Right lobe of liver (tissue), 6 donors: Measurements from ENCODE around the gene ALG3. TPM values are rescaled to one million over a fixed set of nuclear protein-coding genes. Genes with fewer than 3 reads are reported as not detected.

Experiments
- ATAC-seq, 4 donors: fragments of 200-7000 bp; cut with Tn5 transposase; one replicate each; pipeline ENCODE4 v1.9.1; 2020; ENCODE audit warnings: mild to moderate bottlenecking in 4 of 4, moderate library complexity in 4 of 4
- DNase-seq, 3 donors: peaks; one replicate each; pipeline ENCODE4 v3.0.0-alpha.2; 2020
- H3K27ac ChIP-seq, 3 donors: fragments of 200-600 bp; one replicate each; pipeline ENCODE4 v1.8.0; 2022
- H3K27me3 ChIP-seq, 2 donors: fragments of 200-600 bp; one replicate each; pipeline ENCODE4 v1.8.0; 2022
- H3K36me3 ChIP-seq, 4 donors: fragments of 200-600 bp; sonication (generic) in 1 of 4; one replicate each; pipeline versions ENCODE4 v1.5.1 to v1.8.0; 2017 to 2022; ENCODE audit warnings: control low read depth in 1 of 4
- H3K4me1 ChIP-seq, 4 donors: fragments of 200-600 bp; sonication (generic) in 1 of 4; one replicate each; pipeline versions ENCODE4 v1.5.1 to v1.8.0; 2017 to 2022; ENCODE audit warnings: control low read depth in 1 of 4
- H3K4me3 ChIP-seq, 3 donors: fragments of 200-600 bp; one replicate each; pipeline ENCODE4 v1.8.0; 2022
- H3K9me3 ChIP-seq, 4 donors: fragments of 200-600 bp; sonication (generic) in 1 of 4; one replicate each; pipeline versions ENCODE4 v1.5.1 to v1.8.0; 2017 to 2022; ENCODE audit warnings: control low read depth in 1 of 4
- CTCF ChIP-seq, 4 donors: fragments of 200-600 bp in 3 of 4; fragments of 450-650 bp in 1 of 4; IDR thresholded peaks; one replicate each; pipeline versions ENCODE4 v1.5.1 to v1.8.0; 2016 to 2022; ENCODE audit warnings: antibody characterized with exemption in 4 of 4, mild to moderate bottlenecking in 2 of 4
- POLR2A ChIP-seq: fragments of 450-650 bp; IDR thresholded peaks from one replicate; pipeline ENCODE4 v1.6.1; 2017; ENCODE audit warnings: antibody characterized with exemption, mild to moderate bottlenecking
- WGBS: methylation state at CpG from one replicate; pipeline ENCODE4 v1.1.6; 2018; ENCODE audit warnings: low coverage, low lambda C conversion rate; ENCODE audit not compliant: insufficient coverage; ENCODE audit errors: missing lambda C conversion rate; 5-methylcytosine and 5-hydroxymethylcytosine counted together
- intact Hi-C, 2 donors: fragments of 100-400 bp; cut with DNase I; formaldehyde crosslinking; loops; one replicate each; pipeline versions ENCODE4 v1.11.2 to v1.14.1; 2022
- total RNA-seq, 6 experiments: library from RNA; depleted of rRNA in 2 of 6; stranded (reverse); fragments of >200 nt in 2 of 6; fragmentation: NEBNext Ultra II Directional in 3 of 6; extraction: Animal tissue kit (Norgen Biotek cat#: 25700) in 3 of 6; gene quantifications; one replicate each; pipeline versions ENCODE4 v1.1.0 to v1.2.4, GENCODE V29; 2016 to 2023
- donor health status: DM: no; HTN: yes; CAD: no.
- donor health status: DM: no; HTN: no; CAD: no.
- donor health status: DM: no; HTN: no; CAD: no.
- donor health status: DM: no; HTN: yes; CAD: no.
- donor health status: DM: no; HTN: yes; CAD: no.

The ALG3 gene
- total RNA-seq, 6 experiments from 2014 or later: 29.3 to 130 (median 35.5) TPM

DNA sequence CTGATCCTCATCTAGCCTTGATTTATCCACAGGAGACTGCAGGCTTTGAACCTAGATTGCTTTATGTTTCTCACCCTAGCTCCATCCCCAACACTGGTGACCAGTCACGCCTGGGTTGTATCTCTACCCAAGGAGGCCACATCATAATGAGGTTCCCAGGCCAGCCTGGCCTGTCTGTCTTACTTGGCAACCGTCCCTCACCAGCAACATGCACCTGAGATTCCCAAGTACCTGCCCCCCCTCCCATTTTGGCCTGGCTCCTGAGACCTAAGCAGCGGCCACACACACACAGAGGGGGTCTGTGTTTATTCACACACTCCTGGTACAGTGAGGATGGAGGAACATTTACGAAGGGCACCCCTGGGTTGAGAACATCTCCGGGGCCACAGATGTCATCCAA, 10.2 kb upstream of the ALG3 start:
- DNase-seq: no peak
- no peak overlapping the region for H3K27ac ChIP-seq
- H3K4me3 ChIP-seq: no peak overlapping the region
- TF ChIP-seq CTCF (IDR thresholded peaks at IDR 0.05) (no peak), POLR2A (no peak)
- 95% methylated on average over 4 of the region's 5 CpGs for WGBS
- H3K4me1 ChIP-seq: peaks cover 0 to 19% (median 0%) of the 10 kb centered on the region in 4 donors
- no peaks in the 10 kb centered on the region for H3K27me3 ChIP-seq
- ATAC-seq: no peak
- intact Hi-C loops: no loop called here
- H3K36me3 ChIP-seq: no peaks in the 10 kb centered on the region
- no peaks in the 10 kb centered on the region for H3K9me3 ChIP-seq

DNA sequence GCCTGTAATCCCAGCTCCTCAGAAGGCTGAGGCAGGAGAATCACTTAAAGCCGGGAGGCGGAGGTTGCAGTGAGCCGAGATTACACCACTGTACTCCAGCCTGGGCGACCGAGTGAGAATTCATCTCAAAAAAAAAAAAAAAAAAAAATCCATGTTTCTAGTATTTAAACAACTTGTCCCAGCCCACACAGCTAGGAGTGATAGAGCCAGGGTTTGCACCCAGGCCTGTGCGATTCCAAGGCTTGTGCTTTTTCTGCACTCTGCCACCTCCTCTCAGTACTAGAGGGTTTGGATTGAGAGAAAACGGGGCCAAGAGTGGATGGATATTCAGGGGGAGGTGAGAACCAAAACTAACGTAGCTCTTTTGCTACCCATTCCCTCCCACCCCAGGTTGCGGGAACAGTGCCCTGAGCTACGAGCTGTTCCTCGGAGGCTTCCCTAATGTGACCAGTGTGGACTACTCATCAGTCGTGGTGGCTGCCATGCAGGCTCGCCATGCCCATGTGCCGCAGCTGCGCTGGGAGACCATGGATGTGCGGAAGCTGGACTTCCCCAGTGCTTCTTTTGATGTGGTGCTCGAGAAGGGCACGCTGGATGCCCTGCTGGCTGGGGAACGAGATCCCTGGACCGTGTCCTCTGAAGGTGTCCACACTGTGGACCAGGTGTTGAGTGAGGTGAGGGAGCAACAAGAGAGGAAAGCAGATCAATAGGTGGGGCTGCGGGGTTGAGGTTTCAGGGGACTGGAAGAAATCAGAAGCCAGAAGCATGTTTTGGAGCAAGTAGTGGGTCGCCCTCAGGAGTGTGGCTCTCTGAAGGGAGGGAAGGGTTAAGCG, 8.5 kb upstream of the ALG3 start:
- Histone ChIP-seq H3K4me3 (no peak overlapping the region), H3K4me1 (peaks cover 0 to 14% (median 0%) of the 10 kb centered on the region in 4 donors), H3K36me3 (no peaks in the 10 kb centered on the region), H3K9me3 (no peaks in the 10 kb centered on the region), H3K27me3 (no peaks in the 10 kb centered on the region), H3K27ac (no peak overlapping the region)
- TF ChIP-seq CTCF (IDR thresholded peaks at IDR 0.05) (no peak), POLR2A (no peak)
- 94% methylated on average over 22 of the region's 23 CpGs for WGBS
- no peak for ATAC-seq
- intact Hi-C loops: no loop called here
- no peak for DNase-seq

DNA sequence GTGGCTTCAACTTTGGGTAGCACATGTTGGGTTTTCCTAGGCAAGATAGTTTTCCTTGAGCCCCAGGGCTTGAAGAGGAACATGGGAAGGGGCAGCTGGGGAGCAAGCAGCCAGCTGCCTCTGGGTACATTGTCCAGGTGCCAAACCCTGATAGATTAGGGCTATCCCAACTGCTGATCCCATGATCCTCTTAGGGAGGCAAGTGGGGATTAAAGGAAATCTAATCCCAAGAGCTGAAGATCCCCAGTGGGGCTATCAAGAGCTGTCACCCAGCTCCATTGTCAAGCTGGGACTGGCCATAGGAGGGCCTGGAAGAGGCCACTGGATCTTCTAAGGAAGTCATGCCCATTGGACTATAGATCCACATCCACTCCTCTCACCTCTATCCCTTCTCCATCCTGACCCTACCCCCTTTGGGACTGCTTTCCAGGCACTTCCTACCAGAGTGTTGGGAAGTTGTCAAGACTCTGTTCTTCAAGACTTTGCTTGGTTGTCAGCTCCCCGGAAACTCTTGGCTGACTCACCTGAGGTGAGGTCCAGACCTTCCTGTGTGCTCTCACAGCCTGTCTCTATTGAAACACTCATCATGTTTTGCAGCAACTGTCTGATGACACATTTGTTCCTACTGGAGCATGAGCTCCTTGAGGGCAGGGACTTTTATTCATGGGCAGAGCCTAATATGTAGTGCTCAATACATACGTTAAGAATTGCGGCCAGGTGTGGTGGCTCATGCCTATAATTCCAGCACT, 6.7 kb upstream of the ALG3 start:
- intact Hi-C loops: no loop called here
- H3K36me3 ChIP-seq: no peaks in the 10 kb centered on the region
- H3K4me1 ChIP-seq: peaks cover 0 to 3% (median under 1%) of the 10 kb centered on the region in 4 donors
- TF ChIP-seq POLR2A (no peak), CTCF (IDR thresholded peaks at IDR 0.05) (no peak)
- H3K4me3 ChIP-seq: no peak overlapping the region
- 87% methylated on average over 3 of the region's 3 CpGs for WGBS
- no peak for DNase-seq
- H3K27ac ChIP-seq: no peak overlapping the region
- H3K27me3 ChIP-seq: no peaks in the 10 kb centered on the region
- ATAC-seq: no peak
- H3K9me3 ChIP-seq: no peaks in the 10 kb centered on the region

DNA sequence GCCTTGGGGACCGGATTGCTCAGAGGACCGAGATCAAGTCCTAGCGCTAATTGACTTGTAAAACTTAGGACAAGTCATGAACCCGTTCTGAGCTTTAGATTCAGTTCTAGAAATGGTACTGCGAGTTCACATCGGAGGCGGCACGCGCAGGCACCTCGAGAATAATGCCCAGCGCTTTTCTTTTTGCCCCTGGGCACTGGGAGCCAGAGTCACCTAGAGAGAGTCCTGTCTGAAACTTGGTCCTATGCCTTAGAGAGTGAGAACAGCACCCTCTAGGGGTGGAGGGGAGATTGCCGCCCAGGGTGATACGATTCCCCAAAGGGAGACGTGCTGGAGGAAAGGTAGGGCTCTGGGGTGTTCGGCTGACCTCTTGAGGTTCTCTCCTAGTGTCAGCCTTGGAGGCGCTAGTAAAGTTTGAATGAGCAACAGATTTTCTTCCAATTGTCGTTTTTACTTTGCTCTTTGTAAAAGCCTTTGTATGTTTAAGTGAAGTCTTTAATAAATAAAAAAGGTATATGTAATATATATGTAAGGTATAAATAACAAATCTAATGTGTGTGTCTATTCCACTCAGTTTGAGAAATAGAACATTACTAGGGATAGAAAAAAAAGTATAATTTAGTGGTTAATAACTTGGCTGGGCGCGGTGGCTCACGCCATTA, 1.5 kb upstream of the ALG3 start:
- ATAC-seq: peak; percentile 77 to 85 (median 80)
- 5% methylated on average over 11 of the region's 20 CpGs for WGBS
- peak; percentile 85 to 89 (median 86) for DNase-seq

More for the DNA sequence above, 1.5 kb upstream of the ALG3 start:
- peak overlapping the region in 2 of 3 donors; percentile 4 to 84 for H3K27ac ChIP-seq
- H3K4me1 ChIP-seq: peaks cover 0 to 16% (median 5%) of the 10 kb centered on the region in 4 donors
- no peaks in the 10 kb centered on the region for H3K27me3 ChIP-seq
- TF ChIP-seq CTCF (IDR thresholded peaks at IDR 0.05): peak; percentile 87 to 97 (median 96)
- no peak for TF ChIP-seq POLR2A
- no peaks in the 10 kb centered on the region for H3K9me3 ChIP-seq
- peaks cover 0 to 2% (median 0%) of the 10 kb centered on the region in 4 donors for H3K36me3 ChIP-seq
- H3K4me3 ChIP-seq: peak overlapping the region; percentile 69 to 91 (median 89)
- intact Hi-C loops: no loop called here
